H1 (cell line): ENCODE data around the gene VENTX. TPM values are rescaled to one million over a fixed set of nuclear protein-coding genes. Genes with fewer than 3 reads are reported as not detected.

ENCODE experiments used
- CTCF ChIA-PET: fragments of 300-600 bp; sonication (Branson Sonifier 250); formaldehyde crosslinking; loops from one replicate; lab custom pipeline; 2021; ENCODE audit not compliant: partially characterized antibody; lab: Charles Lee
- POLR2A ChIA-PET: fragments of 300-600 bp; sonication (Branson Sonifier 250); formaldehyde crosslinking; loops from one replicate; lab custom pipeline; 2021; ENCODE audit warnings: inconsistent platforms; ENCODE audit not compliant: partially characterized antibody; lab: Charles Lee
- DNase-seq, 2 experiments: peaks; one replicate each; pipeline versions ENCODE4 v3.0.0 to v3.0.0-alpha.2; 2010 to 2022; ENCODE audit warnings: low spot score in 2 of 2, low read depth in 1 of 2, mixed read lengths in 1 of 2
- FAIRE-seq: peaks from 2 replicates; lab custom pipeline; 2011; peaks lifted over from hg19 to GRCh38; lab: Jason Lieb, UNC
- H2AFZ ChIP-seq: 2 replicates; pipeline ENCODE4 v1.8.1; 2012; ENCODE audit warnings: low read length, inconsistent platforms
- H2AK5ac ChIP-seq: 2 replicates; pipeline ENCODE4 v1.6.1; 2013; ENCODE audit warnings: low read depth, low read length
- H2BK120ac ChIP-seq: replicated peaks from 2 replicates; pipeline ENCODE3; 2013; ENCODE audit warnings: low read depth, low read length, inconsistent platforms
- H2BK12ac ChIP-seq: 2 replicates; pipeline ENCODE4 v1.6.1; 2013; ENCODE audit warnings: low read depth, low read length
- H2BK15ac ChIP-seq: 2 replicates; pipeline ENCODE4 v1.6.1; 2013; ENCODE audit warnings: low read length
- H2BK20ac ChIP-seq: 2 replicates; pipeline ENCODE4 v1.6.1; 2013; ENCODE audit warnings: low read length
- H2BK5ac ChIP-seq: 2 replicates; pipeline ENCODE4 v1.6.1; 2013; ENCODE audit warnings: low read depth, low read length
- H3K14ac ChIP-seq: 2 replicates; pipeline ENCODE4 v1.6.1; 2013; ENCODE audit warnings: inconsistent platforms; ENCODE audit not compliant: insufficient read length
- H3K18ac ChIP-seq: 2 replicates; pipeline ENCODE4 v1.6.1; 2013; ENCODE audit warnings: low read length; ENCODE audit errors: extremely low read depth
- H3K23ac ChIP-seq: 2 replicates; pipeline ENCODE4 v1.6.1; 2013; ENCODE audit warnings: inconsistent platforms; ENCODE audit not compliant: insufficient read length
- H3K23me2 ChIP-seq: 2 replicates; pipeline ENCODE4 v1.6.1; 2013; ENCODE audit warnings: low read depth, low read length
- H3K27ac ChIP-seq: 2 replicates; pipeline ENCODE4 v1.6.1; 2011; ENCODE audit warnings: low read depth, low read length, inconsistent platforms
- H3K27me3 ChIP-seq, 4 experiments: replicated peaks in 1 of 4; 1 replicate in 1 of 4; 2 replicates in 3 of 4; pipeline versions ENCODE4 v1.6.1 to v1.8.1; 2011 to 2013; ENCODE audit warnings: low read length in 3 of 4, mild to moderate bottlenecking in 3 of 4, inconsistent platforms in 2 of 4, mixed read lengths in 2 of 4, moderate library complexity in 1 of 4; ENCODE audit not compliant: control insufficient read depth in 3 of 4, insufficient read depth in 3 of 4; ENCODE audit errors: extremely low read depth in 1 of 4
- H3K36me3 ChIP-seq, 4 experiments: 2 replicates each; pipeline versions ENCODE4 v1.6.1 to v1.8.1; 2011 to 2013; ENCODE audit warnings: mild to moderate bottlenecking in 4 of 4, low read length in 3 of 4, moderate library complexity in 2 of 4, control low read depth in 1 of 4, inconsistent platforms in 1 of 4; ENCODE audit not compliant: insufficient read depth in 4 of 4, control insufficient read depth in 2 of 4
- H3K4ac ChIP-seq: replicated peaks from 2 replicates; pipeline ENCODE3; 2013; ENCODE audit warnings: low read length, low read depth, mixed read lengths, inconsistent platforms; ENCODE audit not compliant: insufficient read length
- H3K4me1 ChIP-seq, 4 experiments: replicated peaks in 1 of 4; 1 replicate in 1 of 4; 2 replicates in 3 of 4; pipeline versions ENCODE4 v1.6.1 to v1.8.1; 2011 to 2013; ENCODE audit warnings: low read length in 3 of 4, inconsistent platforms in 2 of 4, mixed read lengths in 1 of 4; ENCODE audit not compliant: insufficient read depth in 4 of 4, control insufficient read depth in 3 of 4
- H3K4me2 ChIP-seq, 2 experiments: 2 replicates each; pipeline versions ENCODE4 v1.6.1 to v1.8.1; 2011 to 2013; ENCODE audit warnings: low read depth in 2 of 2, low read length in 2 of 2, control low read depth in 1 of 2, inconsistent platforms in 1 of 2, mild to moderate bottlenecking in 1 of 2; ENCODE audit not compliant: insufficient read depth in 1 of 2
- H3K4me3 ChIP-seq, 4 experiments: fragments of 200-600, 300-600 bp in 1 of 4; sonication (generic), shearing (Covaris generic), sonication (Bioruptor Twin) in 1 of 4; 2 replicates each; pipeline versions ENCODE4 v1.5.1 to v1.8.1; 2011 to 2016; ENCODE audit warnings: low read length in 4 of 4, low read depth in 3 of 4, control low read depth in 2 of 4, inconsistent platforms in 2 of 4, mild to moderate bottlenecking in 2 of 4, mixed read lengths in 1 of 4, moderate library complexity in 1 of 4; ENCODE audit not compliant: insufficient read depth in 2 of 4; ENCODE audit errors: extremely low read depth in 1 of 4
- H3K56ac ChIP-seq: replicated peaks from 2 replicates; pipeline ENCODE3; 2013; ENCODE audit warnings: low read depth, mild to moderate bottlenecking, mixed read lengths, low read length, inconsistent platforms; ENCODE audit not compliant: insufficient read length
- H3K79me1 ChIP-seq: 2 replicates; pipeline ENCODE4 v1.6.1; 2013; ENCODE audit warnings: low read depth, low read length, control low read depth
- H3K79me2 ChIP-seq, 2 experiments: 2 replicates each; pipeline versions ENCODE4 v1.6.1 to v1.8.1; 2012 to 2013; ENCODE audit warnings: low read length in 2 of 2, mild to moderate bottlenecking in 2 of 2, inconsistent platforms in 1 of 2; ENCODE audit not compliant: insufficient read depth in 2 of 2, control insufficient read depth in 1 of 2
- H3K9ac ChIP-seq, 4 experiments: replicated peaks in 1 of 4; 1 replicate in 1 of 4; 2 replicates in 3 of 4; pipeline versions ENCODE4 v1.6.1 to v1.8.1; 2011 to 2013; ENCODE audit warnings: low read depth in 3 of 4, low read length in 3 of 4, control low read depth in 2 of 4, mild to moderate bottlenecking in 2 of 4, moderate library complexity in 2 of 4, inconsistent platforms in 1 of 4; ENCODE audit errors: extremely low read depth in 1 of 4
- H3K9me3 ChIP-seq, 2 experiments: 2 replicates each; pipeline versions ENCODE4 v1.6.1 to v1.8.1; 2012 to 2013; ENCODE audit warnings: mild to moderate bottlenecking in 2 of 2, moderate library complexity in 2 of 2, control low read depth in 1 of 2, inconsistent platforms in 1 of 2, low read depth in 1 of 2, low read length in 1 of 2, mixed read lengths in 1 of 2; ENCODE audit not compliant: insufficient read depth in 2 of 2
- H4K20me1 ChIP-seq, 2 experiments: replicated peaks in 1 of 2; 2 replicates each; pipeline versions ENCODE3 to v1.8.1; 2011 to 2013; ENCODE audit warnings: inconsistent platforms in 2 of 2, low read length in 2 of 2, mild to moderate bottlenecking in 1 of 2; ENCODE audit not compliant: insufficient read depth in 2 of 2, control insufficient read depth in 1 of 2
- H4K5ac ChIP-seq: 2 replicates; pipeline ENCODE4 v1.6.1; 2013; ENCODE audit warnings: low read length, low read depth, mixed read lengths, inconsistent platforms; ENCODE audit not compliant: insufficient read length
- H4K8ac ChIP-seq: 2 replicates; pipeline ENCODE4 v1.8.0; 2013; ENCODE audit warnings: mild to moderate bottlenecking, moderate library complexity, low read length, inconsistent platforms; ENCODE audit not compliant: insufficient read depth; ENCODE audit errors: extremely low read depth
- H4K91ac ChIP-seq: replicated peaks from 2 replicates; pipeline ENCODE3; 2013; ENCODE audit warnings: low read length, mixed read lengths, inconsistent platforms; ENCODE audit not compliant: insufficient read length
- CHD1 ChIP-seq: IDR thresholded peaks from 2 replicates; pipeline ENCODE4 v1.6.1; 2012; ENCODE audit warnings: low read depth, low read length, improper control_type of control experiment
- CHD2 ChIP-seq: IDR thresholded peaks from 2 replicates; pipeline ENCODE4 v1.6.1; 2012; ENCODE audit warnings: low read length, improper control_type of control experiment
- CREB1 ChIP-seq: IDR thresholded peaks from 2 replicates; pipeline ENCODE4 v1.6.1; 2012; ENCODE audit warnings: inconsistent platforms
- HDAC2 ChIP-seq, 2 experiments: fragments of 300-600 bp in 1 of 2; sonication (generic) in 1 of 2; IDR thresholded peaks; 2 replicates each; pipeline ENCODE4 v1.6.1; 2011 to 2012; ENCODE audit warnings: low read depth in 2 of 2, low read length in 2 of 2, mild to moderate bottlenecking in 2 of 2, moderate library complexity in 2 of 2, borderline replicate concordance in 1 of 2, inconsistent platforms in 1 of 2
- HDAC6 ChIP-seq: IDR thresholded peaks from one replicate; pipeline ENCODE4 v1.7.1; 2012; ENCODE audit warnings: low read depth, mild to moderate bottlenecking, inconsistent platforms, low read length, moderate library complexity
- KDM1A ChIP-seq: fragments of 200-600, 300-600 bp; sonication (generic); IDR thresholded peaks from 2 replicates; pipeline ENCODE4 v1.7.1; 2016; ENCODE audit warnings: mild to moderate bottlenecking, low read length, borderline replicate concordance
- MAX ChIP-seq: IDR thresholded peaks from 2 replicates; pipeline ENCODE4 v1.6.1; 2012; ENCODE audit warnings: inconsistent platforms
- POLR2A ChIP-seq, 2 experiments: IDR thresholded peaks; 1 replicate in 1 of 2; 2 replicates in 1 of 2; pipeline ENCODE4 v1.6.1; 2011; ENCODE audit warnings: low read depth in 2 of 2, low read length in 2 of 2, mild to moderate bottlenecking in 2 of 2; ENCODE audit errors: control extremely low read depth in 1 of 2
- RXRA ChIP-seq: IDR thresholded peaks from 2 replicates; pipeline ENCODE4 v1.6.1; 2011; ENCODE audit warnings: low read depth, mild to moderate bottlenecking, low read length, moderate library complexity; ENCODE audit not compliant: insufficient read depth
- SIN3A ChIP-seq, 2 experiments: IDR thresholded peaks in 1 of 2; conservative IDR thresholded peaks in 1 of 2; 2 replicates each; pipeline ENCODE4 v1.6.1; 2011 to 2012; ENCODE audit warnings: low read length in 2 of 2, improper control_type of control experiment in 1 of 2, low read depth in 1 of 2, mild to moderate bottlenecking in 1 of 2
- SIX5 ChIP-seq: IDR thresholded peaks from 2 replicates; pipeline ENCODE4 v1.6.1; 2011; ENCODE audit warnings: mild to moderate bottlenecking, low read depth, low read length
- SRF ChIP-seq: IDR thresholded peaks from 2 replicates; pipeline ENCODE4 v1.6.1; 2011; ENCODE audit warnings: mild to moderate bottlenecking, low read depth, low read length, moderate library complexity
- TAF1 ChIP-seq: IDR thresholded peaks from 2 replicates; pipeline ENCODE4 v1.6.1; 2011; ENCODE audit warnings: mild to moderate bottlenecking, low read depth, low read length
- TCF12 ChIP-seq: IDR thresholded peaks from 2 replicates; pipeline ENCODE4 v1.6.1; 2011; ENCODE audit warnings: low read depth, mild to moderate bottlenecking, low read length
- WGBS, 2 experiments: shearing (Covaris generic) in 1 of 2; methylation state at CpG; one replicate each; pipeline versions ENCODE4 v1.1.6 to v1.1.7; 2013 to 2015; ENCODE audit warnings: low lambda C conversion rate in 2 of 2, mixed read lengths in 2 of 2, inconsistent platforms in 1 of 2, low coverage in 1 of 2, missing lambda C conversion rate in 1 of 2; ENCODE audit not compliant: insufficient replicate concordance in 2 of 2, insufficient coverage in 1 of 2, insufficient read length in 1 of 2; ENCODE audit errors: extremely low coverage in 1 of 2, missing lambda C conversion rate in 1 of 2; 5-methylcytosine and 5-hydroxymethylcytosine counted together
- polyA plus RNA-seq, 7 experiments: library from polyadenylated mRNA; depleted of rRNA in 3 of 7; stranded (reverse) in 5 of 7; unstranded in 2 of 7; fragments of >200 nt in 5 of 7; fragments of 200-250 nt in 2 of 7; gene quantifications; 1 replicate in 5 of 7; 2 replicates in 1 of 7; 4 replicates in 1 of 7; pipeline versions ENCODE4 v1.2.1 to v1.2.3, GENCODE V29; 2011 to 2013; ENCODE audit warnings: missing spikeins in 2 of 7, mixed read lengths in 2 of 7
- total RNA-seq: library from RNA; stranded (reverse); fragmentation: NEBNext Ultra II Directional; extraction: Animal tissue kit (Norgen Biotek cat#: 25700); gene quantifications from 2 replicates; pipeline ENCODE4 v1.2.1, GENCODE V29; 2021

VENTX gene
- total and polyA plus RNA-seq, 2 of the 8 experiments (the other 6 are each of a cell fraction or from before 2014, with no cell fraction given) = 5.6 TPM

GRCh38 chr10:133203652-133204195 is 33.9 kb upstream of the VENTX start:
- Histone ChIP-seq H3K36me3 (peaks cover 0 to 10% (median 0%) of the 10 kb centered on the region in 4 experiments; a peak in 3 of 8 replicates), H3K9ac (peak overlapping the region in 1 of 4 experiments; percentile 18; a peak in 2 of 7 replicates), H2BK20ac (no peak overlapping the region), H3K23ac (no peak overlapping the region), H2BK120ac (no peak overlapping the region), H3K14ac (no peak overlapping the region), H2AFZ (no peak overlapping the region), H3K4ac (no peak overlapping the region), H4K91ac (no peak overlapping the region), H4K8ac (peak overlapping the region; percentile 25; the same call in 1 of the 2 replicates), H3K79me2 (no peaks in the 10 kb centered on the region), H3K23me2 (no peaks in the 10 kb centered on the region; the same call in 1 of the 2 replicates), H3K79me1 (no peaks in the 10 kb centered on the region), H3K4me3 (no peak overlapping the region), H3K4me1 (no peaks in the 10 kb centered on the region), H3K27ac (no peak overlapping the region), H3K18ac (no peak overlapping the region), H3K56ac (no peak overlapping the region), H2BK12ac (no peak overlapping the region), H4K5ac (no peak overlapping the region), H2BK15ac (no peak overlapping the region), H3K9me3 (no peaks in the 10 kb centered on the region; a peak in 1 of 4 replicates), H4K20me1 (peaks cover 2% of the 10 kb centered on the region in 2 experiments), H2BK5ac (no peak overlapping the region), H3K4me2 (no peak overlapping the region), H3K27me3 (no peaks in the 10 kb centered on the region; a peak in 1 of 7 replicates), H2AK5ac (no peak overlapping the region)
- DNase-seq (no peak), FAIRE-seq (no peak)
- POLR2A ChIA-PET = interaction anchor here (1.2 to 2.1 kb wide), 3 partner anchors 9 to 149 kb away, joined by 3 to 6 read pairs (median 6); no protein-coding TSS in a partner anchor
- 85% methylated on average over 31 of the region's 31 CpGs; no CpG with 5 or more reads in 1 of the 2 experiments for WGBS, 2 experiments
- CTCF ChIA-PET = interaction anchor here (3.4 kb wide), 1 partner anchor 60 kb away, joined by 11 read pairs; no protein-coding TSS in a partner anchor
- TF ChIP-seq CHD2 (no peak), TCF12 (no peak), TAF1 (no peak), CHD1 (no peak), HDAC2 (IDR thresholded peaks at IDR 0.05; ENCODE audit: borderline replicate concordance in 1 of 2, low read depth in 2 of 2, low read length in 2 of 2) (no peak), POLR2A (IDR thresholded peaks at IDR 0.05; ENCODE audit: control extremely low read depth in 1 of 2, low read depth in 2 of 2, low read length in 2 of 2) (no peak), SIX5 (no peak), RXRA (no peak), CREB1 (no peak), KDM1A (no peak), MAX (no peak), SIN3A (conservative IDR thresholded peaks at IDR 0.05 in 1 of 2, IDR thresholded peaks at IDR 0.05 in 1 of 2; ENCODE audit: low read depth in 1 of 2, low read length in 2 of 2) (no peak), HDAC6 (no peak), SRF (no peak)
